ENCODE data around the gene GMPPB.
"Not testable (repeated sequence)": the region's sequence is repeated elsewhere in the genome, so short reads cannot be mapped to it uniquely, and the experiment has no call there.

GMPPB gene

GRCh38 chr3:49723628-49724551 lies at the start of gene GMPPB:
TSS of gene GMPPB (minus strand) at chr3:49723951. CDS start at chr3:49723726, 225 bp downstream.
- FAIRE-seq = peak; percentile 88

DNA sequence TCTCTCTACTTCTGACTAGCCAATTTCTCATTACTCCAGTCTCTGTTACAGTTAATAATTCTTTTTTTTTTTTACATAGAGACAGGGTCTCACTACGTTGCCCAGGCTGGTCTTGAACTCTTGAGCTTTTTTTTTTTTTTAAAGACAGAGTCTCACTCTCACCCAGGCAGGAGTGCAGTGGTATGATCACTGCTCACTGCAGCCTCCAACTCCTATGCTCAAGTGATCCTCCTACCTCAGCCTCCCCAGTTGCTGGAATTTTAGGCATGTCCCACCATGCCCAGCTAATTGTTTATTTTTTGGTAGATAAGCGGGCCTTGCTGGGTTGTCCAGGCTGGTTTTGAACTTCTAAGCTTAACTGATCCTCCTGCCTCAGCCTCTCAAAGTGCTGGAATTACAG lies 49.0 kb upstream of the GMPPB start:
- no peak for FAIRE-seq

GRCh38 chr3:49771340-49771938 lies 47.7 kb upstream of the GMPPB start:
- FAIRE-seq = peak; percentile 34

DNA sequence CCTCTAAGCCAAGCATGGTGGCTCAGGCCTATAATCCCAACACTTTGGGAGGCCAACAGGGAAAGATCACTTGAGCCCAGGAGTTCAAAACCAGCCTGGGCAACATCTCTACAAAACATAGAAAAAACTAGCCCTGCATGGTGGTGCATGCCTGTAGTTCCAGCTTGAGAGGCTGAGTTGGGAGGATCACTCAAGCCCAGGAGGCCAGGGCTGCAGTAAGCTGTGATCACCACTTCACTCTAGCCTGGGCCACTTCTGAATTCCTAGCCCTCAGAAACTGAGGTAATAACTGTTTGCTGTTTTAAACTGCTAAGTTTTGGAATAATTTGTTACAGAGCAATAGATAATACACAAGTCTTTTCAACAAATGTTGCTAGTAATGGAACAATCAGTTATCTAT lies 46.2 kb upstream of the GMPPB start:
- FAIRE-seq = no peak

DNA sequence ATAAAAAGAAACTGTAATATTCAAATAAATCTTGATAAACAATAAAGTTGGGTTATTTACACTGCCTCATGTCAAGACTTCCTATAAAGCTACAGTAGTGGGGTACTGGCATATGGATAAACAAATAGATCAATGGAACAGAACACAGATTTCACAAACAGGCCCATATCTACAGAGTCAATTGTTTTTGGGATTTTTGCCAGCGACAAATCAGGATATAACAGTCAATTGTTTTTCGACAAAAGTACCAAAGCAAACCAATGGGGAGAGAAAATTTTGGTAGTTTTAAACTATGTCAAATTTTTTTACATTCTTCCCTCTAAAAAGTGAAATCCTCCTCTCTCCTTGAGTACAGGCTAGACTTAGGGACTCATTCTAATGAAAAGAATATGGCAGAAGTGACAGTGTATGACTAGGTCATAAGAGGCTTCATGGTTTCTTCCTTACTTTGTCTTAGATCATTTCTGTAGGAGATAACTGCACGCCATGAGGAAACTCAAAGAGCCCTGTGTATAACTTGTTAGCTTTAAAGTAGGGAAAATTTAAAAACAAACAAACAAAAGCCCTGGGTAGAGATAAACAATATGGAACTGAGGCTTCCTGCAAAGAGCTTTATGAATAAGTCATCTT lies 45.6 kb upstream of the GMPPB start:
- no peak for FAIRE-seq

GRCh38 chr3:49763981-49764380 lies 40.2 kb upstream of the GMPPB start:
- no peak for FAIRE-seq

DNA sequence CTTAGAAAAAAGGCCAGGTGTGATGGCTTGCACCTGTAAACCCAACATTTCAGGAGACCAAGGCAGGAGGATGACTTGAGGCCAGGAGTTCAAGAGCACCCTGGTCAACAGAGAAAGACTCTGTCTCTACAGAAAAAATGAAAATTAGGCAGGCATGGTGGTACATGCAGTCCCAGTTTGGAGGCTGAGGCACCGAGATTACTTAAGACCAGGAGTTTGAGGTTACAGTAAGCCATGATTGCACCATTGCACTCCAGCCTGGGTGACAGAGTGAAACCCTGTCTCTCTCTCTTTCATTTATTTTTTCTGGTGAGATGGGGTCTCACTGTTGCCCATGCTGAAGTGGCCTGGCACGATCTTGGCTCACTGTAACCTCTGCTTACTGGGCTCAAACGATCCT lies 37.9 kb upstream of the GMPPB start:
- no peak for FAIRE-seq

- no peak for FAIRE-seq
These were observed 35.5 kb upstream of the GMPPB start for GRCh38 chr3:49759226-49759625.

- FAIRE-seq = no peak
These were observed 33.4 kb upstream of the GMPPB start for GRCh38 chr3:49757197-49757596.

GRCh38 chr3:49756036-49756435 lies 32.3 kb upstream of the GMPPB start:
- no peak for FAIRE-seq

- FAIRE-seq = no peak
These were observed 30.8 kb upstream of the GMPPB start for GRCh38 chr3:49754536-49754935.

DNA sequence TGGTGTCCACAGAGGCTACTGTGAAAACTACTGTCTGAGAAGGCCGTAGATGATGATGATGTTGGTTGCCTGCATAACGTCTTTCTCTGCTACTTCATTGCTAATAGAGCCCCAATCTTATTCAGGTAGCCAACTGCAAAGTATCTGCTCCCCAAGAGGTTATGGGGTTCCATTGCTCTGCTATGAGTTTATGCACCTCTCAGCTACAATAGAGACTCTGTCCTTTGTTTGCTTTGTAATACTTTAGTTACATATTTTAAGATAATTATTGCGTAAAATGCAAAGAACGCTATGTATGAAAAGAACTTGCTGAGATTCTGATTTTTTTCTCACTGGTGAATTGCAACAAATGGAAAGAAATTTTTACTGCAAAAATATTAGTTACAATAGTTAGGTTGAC lies 27.8 kb upstream of the GMPPB start:
- FAIRE-seq = no peak

GRCh38 chr3:49750056-49750455 lies 26.3 kb upstream of the GMPPB start:
- FAIRE-seq = no peak

- not testable (repeated sequence) for FAIRE-seq
These were observed 25.1 kb upstream of the GMPPB start for GRCh38 chr3:49748874-49749273.

- FAIRE-seq = no peak
These were observed 24.2 kb upstream of the GMPPB start for GRCh38 chr3:49747792-49748480.

- FAIRE-seq = no peak
These were observed 22.2 kb upstream of the GMPPB start for GRCh38 chr3:49745986-49746385.

DNA sequence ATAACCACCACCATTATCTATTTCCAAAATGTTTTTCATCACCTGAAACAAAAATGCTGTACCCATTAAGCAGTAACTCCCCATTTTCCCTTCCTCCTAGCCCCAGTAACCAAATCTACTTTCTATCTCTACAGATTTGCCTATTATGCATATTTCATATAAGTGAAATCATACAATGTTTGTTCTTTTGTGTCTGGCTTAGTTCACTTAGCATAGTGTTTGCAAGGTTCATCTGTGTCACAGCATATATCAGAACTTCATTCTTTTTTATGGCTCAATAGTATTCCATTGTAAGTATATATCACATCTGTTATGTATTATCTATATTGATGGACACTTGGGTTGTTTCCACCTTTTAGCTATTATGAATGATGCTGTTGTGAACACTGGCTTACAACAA lies 16.7 kb upstream of the GMPPB start:
- no peak for FAIRE-seq

- no peak for FAIRE-seq
These were observed 14.4 kb upstream of the GMPPB start for GRCh38 chr3:49738067-49738713.

- FAIRE-seq = no peak
These were observed 11.0 kb upstream of the GMPPB start for GRCh38 chr3:49734752-49735151.

- no peak for FAIRE-seq
These were observed 9.8 kb upstream of the GMPPB start for GRCh38 chr3:49733551-49733950.

GRCh38 chr3:49732597-49732996 lies 8.8 kb upstream of the GMPPB start:
- no peak for FAIRE-seq

DNA sequence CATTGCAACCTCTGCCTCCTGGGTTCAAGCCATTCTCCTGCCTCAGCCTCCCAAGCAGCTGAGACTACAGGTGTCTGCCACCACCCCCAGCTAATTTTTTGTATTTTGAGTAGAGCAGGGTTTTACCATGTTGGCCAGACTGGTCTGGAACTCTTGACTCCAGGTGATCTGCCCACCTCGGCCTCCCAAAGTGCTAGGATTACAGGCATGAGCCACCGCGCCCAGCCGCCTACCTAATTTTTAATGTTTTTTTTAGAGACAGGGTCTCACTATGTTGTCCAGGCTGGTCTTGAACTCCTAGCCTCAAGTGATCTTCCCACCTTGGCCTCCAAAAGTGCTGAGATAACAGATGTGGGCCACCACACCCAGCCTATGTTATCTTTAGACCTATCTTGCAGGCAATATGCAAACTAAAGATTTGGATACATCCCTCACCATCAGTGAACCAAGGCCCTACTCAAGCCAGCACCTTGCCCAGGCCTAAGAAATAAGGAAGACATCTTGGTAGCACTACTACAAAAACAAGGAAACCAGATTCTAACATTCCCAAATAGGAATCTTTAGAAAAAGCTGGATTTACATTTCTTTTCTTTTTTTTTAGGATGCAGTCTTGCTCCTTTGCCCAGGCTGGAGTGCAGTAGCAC lies 6.3 kb upstream of the GMPPB start:
- FAIRE-seq = no peak

Measured in G401.6 (cell line).